PC-3 (cell line): Measurements from ENCODE around the gene OTUD1. TPM values are rescaled to one million over a fixed set of nuclear protein-coding genes. Genes with fewer than 3 reads are reported as not detected.
A peak's percentile ranks its signal among the peaks of the same experiment; 100 is the strongest.

ENCODE experiments used
- ATAC-seq: fragments of 200-7000 bp; cut with Tn5 transposase; 2 replicates; pipeline ENCODE4 v1.9.1; 2020; ENCODE audit warnings: mild to moderate bottlenecking, moderate library complexity
- BruUV-seq: library from RNA; stranded (reverse); fragments of 400-500 nt; replicated peaks from 2 replicates; lab custom pipeline; 2021; lab: Mats Ljungman, UMichigan
- CTCF ChIA-PET: fragments of 300-600 bp; sonication (Branson Sonifier 250); formaldehyde crosslinking; loops from one replicate; lab custom pipeline; 2022; ENCODE audit warnings: antibody characterized with exemption; lab: Charles Lee
- POLR2A ChIA-PET: fragments of 300-600 bp; sonication (Branson Sonifier 250); formaldehyde crosslinking; loops from one replicate; lab custom pipeline; 2022; ENCODE audit warnings: antibody characterized with exemption; ENCODE audit not compliant: unreplicated experiment; lab: Charles Lee
- DNase-seq: peaks from one replicate; pipeline ENCODE4 v3.0.0-alpha.2; 2015
- H2AFZ ChIP-seq: fragments of 300-600 bp; sonication (generic); 2 replicates; pipeline ENCODE4 v1.6.0; 2016; ENCODE audit warnings: antibody characterized with exemption, low read length
- H3F3A ChIP-seq: fragments of 300-600 bp; sonication (generic); one replicate; pipeline ENCODE4 v1.6.0; 2017; ENCODE audit warnings: antibody characterized with exemption, low read length, control low read depth, mild to moderate bottlenecking; ENCODE audit not compliant: unreplicated experiment
- H3K27ac ChIP-seq: fragments of 300-600 bp; sonication (generic); 2 replicates; pipeline ENCODE4 v1.5.1; 2016; ENCODE audit warnings: mild to moderate bottlenecking, low read length
- H3K27me3 ChIP-seq: fragments of 300-600 bp; sonication (generic); 2 replicates; pipeline ENCODE4 v1.6.1; 2016; ENCODE audit warnings: low read length, mixed read lengths
- H3K36me3 ChIP-seq: fragments of 300-600 bp; sonication (generic); 2 replicates; pipeline ENCODE4 v1.6.1; 2016; ENCODE audit warnings: low read depth, mixed run types, low read length, mixed read lengths
- H3K4me1 ChIP-seq: fragments of 300-600 bp; sonication (generic); 2 replicates; pipeline ENCODE4 v1.5.1; 2016; ENCODE audit warnings: low read length; ENCODE audit not compliant: insufficient read depth
- H3K4me2 ChIP-seq: fragments of 300-600 bp; sonication (generic); 2 replicates; pipeline ENCODE4 v1.6.0; 2016; ENCODE audit warnings: low read length
- H3K4me3 ChIP-seq: fragments of 300-600 bp; sonication (generic); 2 replicates; pipeline ENCODE4 v1.5.1; 2016; ENCODE audit warnings: mild to moderate bottlenecking, low read length, mixed read lengths
- H3K79me2 ChIP-seq: fragments of 300-600 bp; sonication (generic); 2 replicates; pipeline ENCODE4 v1.6.1; 2017; ENCODE audit warnings: low read length, mixed read lengths
- H3K9ac ChIP-seq: fragments of 300-600 bp; sonication (generic); 2 replicates; pipeline ENCODE4 v1.6.0; 2016; ENCODE audit warnings: mild to moderate bottlenecking, low read length
- H3K9me2 ChIP-seq: fragments of 300-600 bp; sonication (generic); replicated peaks from 2 replicates; pipeline ENCODE4 v1.6.1; 2016; ENCODE audit warnings: mixed run types, low read length, mixed read lengths
- H3K9me3 ChIP-seq: fragments of 300-600 bp; sonication (generic); 2 replicates; pipeline ENCODE4 v1.6.1; 2016; ENCODE audit warnings: low read length, mixed read lengths
- H4K20me1 ChIP-seq: fragments of 300-600 bp; sonication (generic); 2 replicates; pipeline ENCODE4 v1.6.1; 2016; ENCODE audit warnings: low read length, mixed read lengths
- CTCF ChIP-seq: fragments of 300-600 bp; sonication (generic); conservative IDR thresholded peaks from 2 replicates; pipeline ENCODE4 v1.5.1; 2017; ENCODE audit warnings: antibody characterized with exemption, low read depth, mild to moderate bottlenecking, low read length
- EZH2 ChIP-seq: fragments of 300-600 bp; sonication (generic); IDR thresholded peaks from one replicate; pipeline ENCODE4 v1.6.1; 2017; ENCODE audit warnings: antibody characterized with exemption, mild to moderate bottlenecking, low read length; ENCODE audit not compliant: unreplicated experiment
- EZH2phosphoT487 ChIP-seq: fragments of 300-600 bp; sonication (generic); IDR thresholded peaks from 2 replicates; pipeline ENCODE4 v1.6.1; 2018; ENCODE audit warnings: mild to moderate bottlenecking, antibody characterized with exemption, low read length, borderline replicate concordance
- intact Hi-C: fragments of 100-400 bp; cut with micrococcal nuclease; formaldehyde crosslinking; loops from 2 replicates; pipeline ENCODE4 v1.9.0; 2023
- total RNA-seq: library from RNA; depleted of rRNA; stranded (reverse); fragments of >200 nt; gene quantifications from 2 replicates; pipeline ENCODE4 v1.2.3, GENCODE V29; 2014

OTUD1 gene
- total RNA-seq, 1 experiment from 2014 or later, result 6.0 TPM

GRCh38 chr10:23439961-23440889, 1.4 kb downstream of the OTUD1 start:
- H3K79me2 ChIP-seq, result peaks cover 30% of the 10 kb centered on the region
- peaks cover 15% of the 10 kb centered on the region for H4K20me1 ChIP-seq
- BruUV-seq, result TSS peak; percentile 47
- H2AFZ ChIP-seq, result peak overlapping the region; percentile 70
- peak; percentile 16 for ATAC-seq
- H3K27me3 ChIP-seq, result no peaks in the 10 kb centered on the region
- H3F3A ChIP-seq, result no peaks in the 10 kb centered on the region
- H3K9ac ChIP-seq, result peak overlapping the region; percentile 85
- H3K4me3 ChIP-seq, result peak overlapping the region; percentile 79
- H3K36me3 ChIP-seq, result no peaks in the 10 kb centered on the region
- intact Hi-C loops, result loop anchor here (5.0 kb wide), 3 partner anchors 72 to 123 kb away; no protein-coding TSS in a partner anchor
- no peaks in the 10 kb centered on the region for H3K9me2 ChIP-seq
- H3K4me2 ChIP-seq, result peak overlapping the region; percentile 86
- DNase-seq, result peak; percentile 53
- H3K27ac ChIP-seq, result peak overlapping the region; percentile 66
- ChIA-PET POLR2A (no interaction called here), CTCF (no interaction called here)
- TF ChIP-seq CTCF (no peak), EZH2phosphoT487 (no peak), EZH2 (no peak)
- no peaks in the 10 kb centered on the region for H3K9me3 ChIP-seq
- peaks cover 34% of the 10 kb centered on the region for H3K4me1 ChIP-seq

GRCh38 chr10:23441251-23441650, 2.4 kb downstream of the OTUD1 start:
- H2AFZ ChIP-seq, result no peak overlapping the region
- intact Hi-C loops, result loop anchor here (5.0 kb wide), 2 partner anchors 71 to 86 kb away; no protein-coding TSS in a partner anchor
- H3K9me3 ChIP-seq, result no peaks in the 10 kb centered on the region
- peak overlapping the region; percentile 79 for H3K4me3 ChIP-seq
- H3K4me1 ChIP-seq, result peaks cover 34% of the 10 kb centered on the region
- no peaks in the 10 kb centered on the region for H3K9me2 ChIP-seq
- peaks cover 15% of the 10 kb centered on the region for H4K20me1 ChIP-seq
- POLR2A ChIA-PET, result no interaction called here
- H3K79me2 ChIP-seq, result peaks cover 30% of the 10 kb centered on the region
- no peak for ATAC-seq
- H3K4me2 ChIP-seq, result peak overlapping the region; percentile 86
- no TSS peak for BruUV-seq
- CTCF ChIA-PET, result no interaction called here
- H3K27ac ChIP-seq, result 0 out of 2 replicates have a peak overlapping the region, but pooled peaks have one; percentile 66
- H3K9ac ChIP-seq, result peak overlapping the region; percentile 85
- TF ChIP-seq CTCF, result no peak
- no peak for TF ChIP-seq EZH2
- TF ChIP-seq EZH2phosphoT487, result no peak
- no peaks in the 10 kb centered on the region for H3F3A ChIP-seq
- no peaks in the 10 kb centered on the region for H3K27me3 ChIP-seq
- no peak for DNase-seq
- H3K36me3 ChIP-seq, result no peaks in the 10 kb centered on the region
